ENCODE data around the gene TAC4. TPM values are rescaled to one million over a fixed set of nuclear protein-coding genes. Genes with fewer than 3 reads are reported as not detected.
"Not testable (repeated sequence)": the region's sequence is repeated elsewhere in the genome, so short reads cannot be mapped to it uniquely, and the experiment has no call there.

Gene TAC4
- total and polyA plus RNA-seq, 3 experiments from 2014 or later = not detected

- H3K9me3 ChIP-seq (ENCODE audit: low read length); H3K4me1 Mint-ChIP-seq; H3K27ac ChIP-seq (ENCODE audit: low read depth, low read length); POLR2A ChIA-PET; H3K27me3 Mint-ChIP-seq; H3K9me3 Mint-ChIP-seq; H3K27me3 ChIP-seq (ENCODE audit: insufficient read depth, low read length, poor library complexity, severe bottlenecking); CTCF ChIA-PET; H3K4me1 ChIP-seq (ENCODE audit: insufficient read depth, low read length); H3K4me3 Mint-ChIP-seq; H3K4me3 ChIP-seq (ENCODE audit: low read length); DNase-seq: not testable (repeated sequence)
- H3K36me3 Mint-ChIP-seq = peaks cover 10 to 84% (median 27%) of the 10 kb centered on the region in 3 donors
- peak overlapping the region in 2 of 8 donors; percentile 37 to 77 for H3K27ac Mint-ChIP-seq
- peaks cover 52% of the 10 kb centered on the region for H3K36me3 ChIP-seq (ENCODE audit: insufficient read depth, low read length)
These were observed 19.5 kb downstream of the TAC4 start for GRCh38 chr17:49828325-49828724.

- Histone ChIP-seq H3K27ac (ENCODE audit: low read depth, low read length) (no peak overlapping the region), H3K9me3 (ENCODE audit: low read length) (no peaks in the 10 kb centered on the region), H3K4me1 (ENCODE audit: insufficient read depth, low read length) (peaks cover 15% of the 10 kb centered on the region), H3K36me3 (ENCODE audit: insufficient read depth, low read length) (peaks cover 62% of the 10 kb centered on the region), H3K4me3 (ENCODE audit: low read length) (no peak overlapping the region), H3K27me3 (ENCODE audit: insufficient read depth, low read length, poor library complexity, severe bottlenecking) (no peaks in the 10 kb centered on the region)
- Mint-ChIP-seq H3K27me3 (no peaks in the 10 kb centered on the region), H3K27ac (peak overlapping the region in 1 of 8 donors; percentile 41), H3K4me1 (peaks cover 10 to 12% (median 11%) of the 10 kb centered on the region in 3 donors), H3K36me3 (peaks cover 10 to 94% (median 33%) of the 10 kb centered on the region in 3 donors), H3K9me3 (no peaks in the 10 kb centered on the region), H3K4me3 (no peak overlapping the region)
- POLR2A ChIA-PET = no interaction called here
- CTCF ChIA-PET = no interaction called here
- DNase-seq = no peak
These were observed 22.2 kb downstream of the TAC4 start for GRCh38 chr17:49825645-49826044.

- Histone ChIP-seq H3K27me3 (ENCODE audit: insufficient read depth, low read length, poor library complexity, severe bottlenecking) (no peaks in the 10 kb centered on the region), H3K4me1 (ENCODE audit: insufficient read depth, low read length) (peaks cover 36% of the 10 kb centered on the region), H3K4me3 (ENCODE audit: low read length) (no peak overlapping the region), H3K36me3 (ENCODE audit: insufficient read depth, low read length) (peaks cover 50% of the 10 kb centered on the region), H3K9me3 (ENCODE audit: low read length) (no peaks in the 10 kb centered on the region), H3K27ac (ENCODE audit: low read depth, low read length) (no peak overlapping the region)
- peaks cover 25 to 28% (median 27%) of the 10 kb centered on the region in 3 donors for H3K4me1 Mint-ChIP-seq
- H3K27me3 Mint-ChIP-seq = no peaks in the 10 kb centered on the region
- ChIA-PET POLR2A (no interaction called here), CTCF (interaction anchor here (0.9 kb wide), 1 partner anchor 253 kb away, joined by 3 read pairs; no protein-coding TSS in a partner anchor)
- H3K27ac Mint-ChIP-seq = peak overlapping the region in 1 of 8 donors; percentile 17
- peaks cover 10 to 88% (median 34%) of the 10 kb centered on the region in 3 donors for H3K36me3 Mint-ChIP-seq
- H3K9me3 Mint-ChIP-seq = no peaks in the 10 kb centered on the region
- H3K4me3 Mint-ChIP-seq = no peak overlapping the region
- no peak for DNase-seq
These were observed 24.3 kb downstream of the TAC4 start for GRCh38 chr17:49823614-49824013.

- DNase-seq = no peak
- H3K36me3 ChIP-seq (ENCODE audit: insufficient read depth, low read length) = peaks cover 50% of the 10 kb centered on the region
- no peak overlapping the region for H3K27ac ChIP-seq (ENCODE audit: low read depth, low read length)
- Mint-ChIP-seq H3K27ac (peak overlapping the region in 3 of 8 donors; percentile 13 to 78 (median 55)), H3K9me3 (no peaks in the 10 kb centered on the region), H3K27me3 (peaks cover 0 to 2% of the 10 kb centered on the region in 2 donors), H3K4me3 (no peak overlapping the region), H3K4me1 (peaks cover 33 to 35% (median 35%) of the 10 kb centered on the region in 3 donors), H3K36me3 (peaks cover 12 to 87% (median 30%) of the 10 kb centered on the region in 3 donors)
- H3K9me3 ChIP-seq (ENCODE audit: low read length) = no peaks in the 10 kb centered on the region
- no peaks in the 10 kb centered on the region for H3K27me3 ChIP-seq (ENCODE audit: insufficient read depth, low read length, poor library complexity, severe bottlenecking)
- POLR2A ChIA-PET = no interaction called here
- H3K4me3 ChIP-seq (ENCODE audit: low read length) = no peak overlapping the region
- CTCF ChIA-PET = interaction anchor here (0.9 kb wide), 1 partner anchor 253 kb away, joined by 3 read pairs; no protein-coding TSS in a partner anchor
- H3K4me1 ChIP-seq (ENCODE audit: insufficient read depth, low read length) = peaks cover 44% of the 10 kb centered on the region
These were observed 25.0 kb downstream of the TAC4 start for GRCh38 chr17:49822829-49823228.

- peaks cover 0 to 2% of the 10 kb centered on the region in 2 donors for H3K27me3 Mint-ChIP-seq
- ChIA-PET POLR2A (no interaction called here), CTCF (no interaction called here)
- no peak overlapping the region for H3K27ac ChIP-seq (ENCODE audit: low read depth, low read length)
- peaks cover 14 to 87% (median 28%) of the 10 kb centered on the region in 3 donors for H3K36me3 Mint-ChIP-seq
- peaks cover 50% of the 10 kb centered on the region for H3K36me3 ChIP-seq (ENCODE audit: insufficient read depth, low read length)
- no peak overlapping the region for H3K4me3 Mint-ChIP-seq
- H3K27ac Mint-ChIP-seq = peak overlapping the region in 3 of 8 donors; percentile 42 to 80 (median 66)
- peaks cover 53% of the 10 kb centered on the region for H3K4me1 ChIP-seq (ENCODE audit: insufficient read depth, low read length)
- H3K27me3 ChIP-seq (ENCODE audit: insufficient read depth, low read length, poor library complexity, severe bottlenecking) = no peaks in the 10 kb centered on the region
- H3K9me3 ChIP-seq (ENCODE audit: low read length) = no peaks in the 10 kb centered on the region
- H3K9me3 Mint-ChIP-seq = no peaks in the 10 kb centered on the region
- DNase-seq = no peak
- H3K4me1 Mint-ChIP-seq = peaks cover 42 to 45% (median 44%) of the 10 kb centered on the region in 3 donors
- no peak overlapping the region for H3K4me3 ChIP-seq (ENCODE audit: low read length)
These were observed 26.0 kb downstream of the TAC4 start for GRCh38 chr17:49821916-49822315.

- peaks cover 57% of the 10 kb centered on the region for H3K4me1 ChIP-seq (ENCODE audit: insufficient read depth, low read length)
- Mint-ChIP-seq H3K27ac (peak overlapping the region in 7 of 8 donors; percentile 53 to 91 (median 80)), H3K27me3 (peaks cover 0 to 2% of the 10 kb centered on the region in 2 donors), H3K9me3 (no peaks in the 10 kb centered on the region), H3K4me1 (peaks cover 46 to 49% (median 48%) of the 10 kb centered on the region in 3 donors), H3K4me3 (peak overlapping the region in 2 of 7 donors; percentile 34 to 35), H3K36me3 (peaks cover 14 to 87% (median 28%) of the 10 kb centered on the region in 3 donors)
- H3K27me3 ChIP-seq (ENCODE audit: insufficient read depth, low read length, poor library complexity, severe bottlenecking) = no peaks in the 10 kb centered on the region
- ChIA-PET CTCF (no interaction called here), POLR2A (no interaction called here)
- H3K9me3 ChIP-seq (ENCODE audit: low read length) = no peaks in the 10 kb centered on the region
- DNase-seq = no peak
- H3K4me3 ChIP-seq (ENCODE audit: low read length) = no peak overlapping the region
- H3K27ac ChIP-seq (ENCODE audit: low read depth, low read length) = no peak overlapping the region
- peaks cover 47% of the 10 kb centered on the region for H3K36me3 ChIP-seq (ENCODE audit: insufficient read depth, low read length)
These were observed 26.4 kb downstream of the TAC4 start for GRCh38 chr17:49821466-49821865.

GRCh38 chr17:49820773-49821172 is 27.1 kb downstream of the TAC4 start:
- H3K4me1 Mint-ChIP-seq = peaks cover 48 to 55% (median 55%) of the 10 kb centered on the region in 3 donors
- Histone ChIP-seq H3K27ac (ENCODE audit: low read depth, low read length) (no peak overlapping the region), H3K9me3 (ENCODE audit: low read length) (no peaks in the 10 kb centered on the region), H3K27me3 (ENCODE audit: insufficient read depth, low read length, poor library complexity, severe bottlenecking) (no peaks in the 10 kb centered on the region), H3K36me3 (ENCODE audit: insufficient read depth, low read length) (peaks cover 45% of the 10 kb centered on the region), H3K4me3 (ENCODE audit: low read length) (peak overlapping the region; percentile 5), H3K4me1 (ENCODE audit: insufficient read depth, low read length) (peaks cover 64% of the 10 kb centered on the region)
- peaks cover 11 to 87% (median 25%) of the 10 kb centered on the region in 3 donors for H3K36me3 Mint-ChIP-seq
- peaks cover 0 to 2% of the 10 kb centered on the region in 2 donors for H3K27me3 Mint-ChIP-seq
- H3K9me3 Mint-ChIP-seq = no peaks in the 10 kb centered on the region
- H3K4me3 Mint-ChIP-seq = peak overlapping the region in 4 of 7 donors; percentile 3 to 35 (median 20)
- POLR2A ChIA-PET = interaction anchor here (0.7 kb wide), 1 partner anchor 253 kb away, joined by 7 read pairs; no protein-coding TSS in a partner anchor
- H3K27ac Mint-ChIP-seq = peak overlapping the region; percentile 9 to 91 (median 78)
- CTCF ChIA-PET = no interaction called here
- no peak for DNase-seq

- POLR2A ChIA-PET = interaction anchor here (0.6 kb wide), 1 partner anchor 206 kb away, joined by 7 read pairs; no protein-coding TSS in a partner anchor
- peaks cover 43% of the 10 kb centered on the region for H3K36me3 ChIP-seq (ENCODE audit: insufficient read depth, low read length)
These were observed 28.2 kb downstream of the TAC4 start for GRCh38 chr17:49819651-49820050.

More at GRCh38 chr17:49819651-49820050, 28.2 kb downstream of the TAC4 start:
- no peak overlapping the region for H3K4me3 ChIP-seq (ENCODE audit: low read length)
- DNase-seq = no peak
- Mint-ChIP-seq H3K4me1 (peaks cover 49 to 66% (median 64%) of the 10 kb centered on the region in 3 donors), H3K36me3 (peaks cover 4 to 87% (median 18%) of the 10 kb centered on the region in 3 donors), H3K27me3 (peaks cover 0 to 2% of the 10 kb centered on the region in 2 donors), H3K9me3 (no peaks in the 10 kb centered on the region), H3K4me3 (peak overlapping the region in 1 of 7 donors; percentile 19), H3K27ac (peak overlapping the region in 4 of 8 donors; percentile 80 to 96 (median 88))
- peaks cover 75% of the 10 kb centered on the region for H3K4me1 ChIP-seq (ENCODE audit: insufficient read depth, low read length)
- H3K27me3 ChIP-seq (ENCODE audit: insufficient read depth, low read length, poor library complexity, severe bottlenecking) = no peaks in the 10 kb centered on the region
- CTCF ChIA-PET = no interaction called here
- H3K27ac ChIP-seq (ENCODE audit: low read depth, low read length) = no peak overlapping the region
- H3K9me3 ChIP-seq (ENCODE audit: low read length) = no peaks in the 10 kb centered on the region

All from CD8-positive, alpha-beta memory T cell (primary cell).